K562 (cell line): Measurements from ENCODE around the gene WDR81. TPM values are rescaled to one million over a fixed set of nuclear protein-coding genes. Genes with fewer than 3 reads are reported as not detected.

Source experiments
- CBFA2T2 ChIP-seq: fragments of 450-650 bp; conservative IDR thresholded peaks from 2 replicates; pipeline ENCODE4 v1.6.1; 2017; ENCODE audit warnings: mild to moderate bottlenecking
- KDM5B ChIP-seq: fragments of 200-600 bp; sonication (generic); IDR thresholded peaks from 2 replicates; pipeline ENCODE4 v1.6.1; 2012; ENCODE audit warnings: low read depth, mild to moderate bottlenecking, moderate library complexity, low read length, control low read depth, inconsistent platforms; ENCODE audit not compliant: insufficient replicate concordance
- ZNF766 ChIP-seq: fragments of 200-800 bp; sonication (Bioruptor generic); conservative IDR thresholded peaks from 2 replicates; pipeline ENCODE4 v1.6.1; 2016; ENCODE audit warnings: missing genetic modification characterization, missing compliant biosample characterization
- polyA plus RNA-seq, 8 experiments: library from polyadenylated mRNA; depleted of rRNA in 4 of 8; stranded (reverse) in 5 of 8; unstranded in 3 of 8; fragments of >200 nt; fragmentation: Nextera tagmentation in 2 of 8; fragmentation: Illumina TruSeq in 1 of 8; extraction: Ambion mirVana in 2 of 8; extraction: Trizol in 1 of 8; gene quantifications; 2 replicates each; pipeline versions ENCODE4 v1.2.1 to v1.2.3, GENCODE V29; 2011 to 2014; ENCODE audit warnings: inconsistent platforms in 1 of 8, missing spikeins in 1 of 8
- total RNA-seq, 7 experiments: library from RNA; depleted of rRNA in 6 of 7; stranded (reverse); fragments of >200 nt in 6 of 7; fragmentation: Illumina TruSeq in 2 of 7; extraction: Trizol in 2 of 7; gene quantifications; 2 replicates each; pipeline versions ENCODE4 v1.2.1 to v1.2.3, GENCODE V29; 2011 to 2021; ENCODE audit warnings: low replicate concordance in 1 of 7
- TF ChIP-seq, protein P1 (sequence below), 2 experiments: fragments of 150-350 bp in 1 of 2; IDR thresholded peaks; 2 replicates each; pipeline ENCODE4 v1.6.1; 2012 to 2016; ENCODE audit warnings: low read depth in 2 of 2, low read length in 2 of 2, mild to moderate bottlenecking in 1 of 2, moderate library complexity in 1 of 2
- TF ChIP-seq, protein P2 (sequence below): sonication (generic); formaldehyde crosslinking; IDR thresholded peaks from 2 replicates; pipeline ENCODE4 v1.9.0; 2022; ENCODE audit warnings: mild to moderate bottlenecking, missing genetic modification reagents
- TF ChIP-seq, protein P3 (sequence below), 2 experiments: fragments of 450-650 bp; formaldehyde crosslinking in 1 of 2; IDR thresholded peaks; 2 replicates each; pipeline versions ENCODE4 v1.4.0 to v1.6.1; 2014 to 2020; ENCODE audit warnings: mild to moderate bottlenecking in 2 of 2, borderline replicate concordance in 1 of 2, low read depth in 1 of 2
- TF ChIP-seq, protein P4 (sequence below): sonication (generic); formaldehyde crosslinking; IDR thresholded peaks from 2 replicates; pipeline ENCODE4 v1.8.0; 2022; ENCODE audit warnings: mild to moderate bottlenecking, missing genetic modification reagents
- TF ChIP-seq, protein P5 (sequence below): IDR thresholded peaks from 2 replicates; pipeline ENCODE4 v1.6.1; 2014; ENCODE audit warnings: antibody characterized with exemption

The WDR81 gene
- total and polyA plus RNA-seq, 9 of the 15 experiments (the other 6 are each of a cell fraction or from before 2014, with no cell fraction given), result 0.01 to 17.1 (median 3.3) TPM

DNA sequence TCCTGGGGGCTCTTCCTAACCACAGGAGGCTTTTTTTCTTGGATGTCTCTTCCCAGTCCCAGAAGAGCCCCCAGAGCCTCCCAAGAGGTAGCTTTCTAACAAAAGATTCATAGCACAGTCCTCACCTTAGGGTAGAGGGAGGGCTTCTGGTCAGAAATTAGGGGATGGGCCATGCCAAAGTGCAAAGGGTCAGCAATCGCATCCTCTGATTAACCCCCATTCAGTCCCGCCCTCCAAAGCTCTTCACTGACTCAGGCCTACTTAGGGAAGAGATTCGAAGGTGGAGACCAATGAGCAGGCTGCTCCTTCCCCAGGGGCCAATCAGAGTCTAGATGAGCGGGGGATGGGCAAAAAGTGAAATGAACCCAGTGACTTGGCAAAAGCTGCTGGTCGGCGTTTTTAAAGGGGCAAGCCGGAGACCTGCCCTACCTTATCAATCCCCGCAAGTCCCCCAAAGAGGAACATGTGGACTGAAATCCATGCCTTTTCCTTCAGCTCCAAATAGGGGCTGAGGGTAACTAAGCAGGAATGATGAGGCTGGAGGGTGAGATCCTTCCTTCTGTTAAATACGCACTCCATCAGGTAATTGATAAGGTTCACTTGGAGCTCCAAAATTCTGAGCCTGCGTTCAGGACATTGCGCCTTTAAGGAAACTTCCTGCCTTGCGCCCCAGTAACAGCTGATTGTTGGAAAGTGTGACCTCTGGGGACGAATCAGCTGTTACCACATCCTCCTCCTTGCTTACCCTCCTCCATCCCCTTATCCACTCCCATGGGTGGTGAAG lies 7.4 kb upstream of the WDR81 start (continued):
- TF ChIP-seq, protein P1, sequence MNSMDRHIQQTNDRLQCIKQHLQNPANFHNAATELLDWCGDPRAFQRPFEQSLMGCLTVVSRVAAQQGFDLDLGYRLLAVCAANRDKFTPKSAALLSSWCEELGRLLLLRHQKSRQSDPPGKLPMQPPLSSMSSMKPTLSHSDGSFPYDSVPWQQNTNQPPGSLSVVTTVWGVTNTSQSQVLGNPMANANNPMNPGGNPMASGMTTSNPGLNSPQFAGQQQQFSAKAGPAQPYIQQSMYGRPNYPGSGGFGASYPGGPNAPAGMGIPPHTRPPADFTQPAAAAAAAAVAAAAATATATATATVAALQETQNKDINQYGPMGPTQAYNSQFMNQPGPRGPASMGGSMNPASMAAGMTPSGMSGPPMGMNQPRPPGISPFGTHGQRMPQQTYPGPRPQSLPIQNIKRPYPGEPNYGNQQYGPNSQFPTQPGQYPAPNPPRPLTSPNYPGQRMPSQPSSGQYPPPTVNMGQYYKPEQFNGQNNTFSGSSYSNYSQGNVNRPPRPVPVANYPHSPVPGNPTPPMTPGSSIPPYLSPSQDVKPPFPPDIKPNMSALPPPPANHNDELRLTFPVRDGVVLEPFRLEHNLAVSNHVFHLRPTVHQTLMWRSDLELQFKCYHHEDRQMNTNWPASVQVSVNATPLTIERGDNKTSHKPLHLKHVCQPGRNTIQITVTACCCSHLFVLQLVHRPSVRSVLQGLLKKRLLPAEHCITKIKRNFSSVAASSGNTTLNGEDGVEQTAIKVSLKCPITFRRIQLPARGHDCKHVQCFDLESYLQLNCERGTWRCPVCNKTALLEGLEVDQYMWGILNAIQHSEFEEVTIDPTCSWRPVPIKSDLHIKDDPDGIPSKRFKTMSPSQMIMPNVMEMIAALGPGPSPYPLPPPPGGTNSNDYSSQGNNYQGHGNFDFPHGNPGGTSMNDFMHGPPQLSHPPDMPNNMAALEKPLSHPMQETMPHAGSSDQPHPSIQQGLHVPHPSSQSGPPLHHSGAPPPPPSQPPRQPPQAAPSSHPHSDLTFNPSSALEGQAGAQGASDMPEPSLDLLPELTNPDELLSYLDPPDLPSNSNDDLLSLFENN (IDR thresholded peaks at IDR 0.05; ENCODE audit: low read depth in 2 of 2, low read length in 2 of 2), result no peak
- TF ChIP-seq ZNF766 (CRISPR knock-in tag), result 0 out of 2 replicates have a peak, but pooled peaks have one; percentile 79
- TF ChIP-seq KDM5B, result peak; percentile 34
- TF ChIP-seq, protein P2, sequence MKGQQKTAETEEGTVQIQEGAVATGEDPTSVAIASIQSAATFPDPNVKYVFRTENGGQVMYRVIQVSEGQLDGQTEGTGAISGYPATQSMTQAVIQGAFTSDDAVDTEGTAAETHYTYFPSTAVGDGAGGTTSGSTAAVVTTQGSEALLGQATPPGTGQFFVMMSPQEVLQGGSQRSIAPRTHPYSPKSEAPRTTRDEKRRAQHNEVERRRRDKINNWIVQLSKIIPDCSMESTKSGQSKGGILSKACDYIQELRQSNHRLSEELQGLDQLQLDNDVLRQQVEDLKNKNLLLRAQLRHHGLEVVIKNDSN (CRISPR knock-in tag), result peak; percentile 72
- peak; percentile 29 for TF ChIP-seq CBFA2T2
- TF ChIP-seq, protein P3, sequence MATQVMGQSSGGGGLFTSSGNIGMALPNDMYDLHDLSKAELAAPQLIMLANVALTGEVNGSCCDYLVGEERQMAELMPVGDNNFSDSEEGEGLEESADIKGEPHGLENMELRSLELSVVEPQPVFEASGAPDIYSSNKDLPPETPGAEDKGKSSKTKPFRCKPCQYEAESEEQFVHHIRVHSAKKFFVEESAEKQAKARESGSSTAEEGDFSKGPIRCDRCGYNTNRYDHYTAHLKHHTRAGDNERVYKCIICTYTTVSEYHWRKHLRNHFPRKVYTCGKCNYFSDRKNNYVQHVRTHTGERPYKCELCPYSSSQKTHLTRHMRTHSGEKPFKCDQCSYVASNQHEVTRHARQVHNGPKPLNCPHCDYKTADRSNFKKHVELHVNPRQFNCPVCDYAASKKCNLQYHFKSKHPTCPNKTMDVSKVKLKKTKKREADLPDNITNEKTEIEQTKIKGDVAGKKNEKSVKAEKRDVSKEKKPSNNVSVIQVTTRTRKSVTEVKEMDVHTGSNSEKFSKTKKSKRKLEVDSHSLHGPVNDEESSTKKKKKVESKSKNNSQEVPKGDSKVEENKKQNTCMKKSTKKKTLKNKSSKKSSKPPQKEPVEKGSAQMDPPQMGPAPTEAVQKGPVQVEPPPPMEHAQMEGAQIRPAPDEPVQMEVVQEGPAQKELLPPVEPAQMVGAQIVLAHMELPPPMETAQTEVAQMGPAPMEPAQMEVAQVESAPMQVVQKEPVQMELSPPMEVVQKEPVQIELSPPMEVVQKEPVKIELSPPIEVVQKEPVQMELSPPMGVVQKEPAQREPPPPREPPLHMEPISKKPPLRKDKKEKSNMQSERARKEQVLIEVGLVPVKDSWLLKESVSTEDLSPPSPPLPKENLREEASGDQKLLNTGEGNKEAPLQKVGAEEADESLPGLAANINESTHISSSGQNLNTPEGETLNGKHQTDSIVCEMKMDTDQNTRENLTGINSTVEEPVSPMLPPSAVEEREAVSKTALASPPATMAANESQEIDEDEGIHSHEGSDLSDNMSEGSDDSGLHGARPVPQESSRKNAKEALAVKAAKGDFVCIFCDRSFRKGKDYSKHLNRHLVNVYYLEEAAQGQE (IDR thresholded peaks at IDR 0.05; ENCODE audit: borderline replicate concordance), result 0 out of 2 replicates have a peak, but pooled peaks have one; percentile 6
- TF ChIP-seq, protein P3 (CRISPR knock-in tag; IDR thresholded peaks at IDR 0.05; ENCODE audit: low read depth), result no peak
- TF ChIP-seq, protein P4, sequence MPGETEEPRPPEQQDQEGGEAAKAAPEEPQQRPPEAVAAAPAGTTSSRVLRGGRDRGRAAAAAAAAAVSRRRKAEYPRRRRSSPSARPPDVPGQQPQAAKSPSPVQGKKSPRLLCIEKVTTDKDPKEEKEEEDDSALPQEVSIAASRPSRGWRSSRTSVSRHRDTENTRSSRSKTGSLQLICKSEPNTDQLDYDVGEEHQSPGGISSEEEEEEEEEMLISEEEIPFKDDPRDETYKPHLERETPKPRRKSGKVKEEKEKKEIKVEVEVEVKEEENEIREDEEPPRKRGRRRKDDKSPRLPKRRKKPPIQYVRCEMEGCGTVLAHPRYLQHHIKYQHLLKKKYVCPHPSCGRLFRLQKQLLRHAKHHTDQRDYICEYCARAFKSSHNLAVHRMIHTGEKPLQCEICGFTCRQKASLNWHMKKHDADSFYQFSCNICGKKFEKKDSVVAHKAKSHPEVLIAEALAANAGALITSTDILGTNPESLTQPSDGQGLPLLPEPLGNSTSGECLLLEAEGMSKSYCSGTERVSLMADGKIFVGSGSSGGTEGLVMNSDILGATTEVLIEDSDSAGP (CRISPR knock-in tag), result peak; percentile 98
- TF ChIP-seq, protein P5, sequence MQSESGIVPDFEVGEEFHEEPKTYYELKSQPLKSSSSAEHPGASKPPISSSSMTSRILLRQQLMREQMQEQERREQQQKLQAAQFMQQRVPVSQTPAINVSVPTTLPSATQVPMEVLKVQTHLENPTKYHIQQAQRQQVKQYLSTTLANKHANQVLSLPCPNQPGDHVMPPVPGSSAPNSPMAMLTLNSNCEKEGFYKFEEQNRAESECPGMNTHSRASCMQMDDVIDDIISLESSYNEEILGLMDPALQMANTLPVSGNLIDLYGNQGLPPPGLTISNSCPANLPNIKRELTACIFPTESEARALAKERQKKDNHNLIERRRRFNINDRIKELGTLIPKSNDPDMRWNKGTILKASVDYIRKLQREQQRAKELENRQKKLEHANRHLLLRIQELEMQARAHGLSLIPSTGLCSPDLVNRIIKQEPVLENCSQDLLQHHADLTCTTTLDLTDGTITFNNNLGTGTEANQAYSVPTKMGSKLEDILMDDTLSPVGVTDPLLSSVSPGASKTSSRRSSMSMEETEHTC, result peak; percentile 25; the same call in 1 of the 2 replicates
